Muscle of leg (tissue), 11 donors: ENCODE results near the gene ZNF189. TPM values are rescaled to one million over a fixed set of nuclear protein-coding genes. Genes with fewer than 3 reads are reported as not detected.

ENCODE experiments used
- DNase-seq: peaks from one replicate; pipeline ENCODE4 v3.0.0; 2013
- H3K27ac ChIP-seq: one replicate; pipeline ENCODE4 v1.5.1; 2013; ENCODE audit warnings: mild to moderate bottlenecking, low read length, control low read depth
- H3K27me3 ChIP-seq: one replicate; pipeline ENCODE4 v1.6.1; 2013; ENCODE audit warnings: low read length; ENCODE audit not compliant: control insufficient read depth, insufficient read depth
- H3K36me3 ChIP-seq: one replicate; pipeline ENCODE4 v1.6.1; 2013; ENCODE audit warnings: low read length; ENCODE audit not compliant: control insufficient read depth, insufficient read depth
- H3K4me1 ChIP-seq: one replicate; pipeline ENCODE4 v1.6.1; 2013; ENCODE audit warnings: low read length; ENCODE audit not compliant: control insufficient read depth, insufficient read depth
- H3K4me3 ChIP-seq: one replicate; pipeline ENCODE4 v1.5.1; 2013; ENCODE audit warnings: low read length, control low read depth
- H3K9me3 ChIP-seq: replicated peaks from 2 replicates; pipeline ENCODE4 v1.6.1; 2013; ENCODE audit warnings: low read depth, low read length; ENCODE audit not compliant: control insufficient read depth
- WGBS: methylation state at CpG from one replicate; pipeline ENCODE4 v1.1.5; 2013; ENCODE audit warnings: missing lambda C conversion rate; ENCODE audit not compliant: insufficient coverage; 5-methylcytosine and 5-hydroxymethylcytosine counted together
- polyA plus RNA-seq, 8 donors: library from polyadenylated mRNA; unstranded; fragments of 120-200 nt; gene quantifications; one replicate each; pipeline versions ENCODE4 v1.2.1 to v1.2.3, GENCODE V29; 2013; ENCODE audit warnings: inconsistent platforms in 1 of 8, low replicate concordance in 1 of 8; ENCODE audit not compliant: insufficient read length in 8 of 8, insufficient read depth in 1 of 8
- total RNA-seq: library from RNA; stranded (reverse); fragments of 120-200 nt; gene quantifications from one replicate; pipeline ENCODE4 v1.2.4, GENCODE V29; 2013

The ZNF189 gene
- total and polyA plus RNA-seq, 9 donors = 17.7 to 26.1 (median 19.7) TPM

DNA sequence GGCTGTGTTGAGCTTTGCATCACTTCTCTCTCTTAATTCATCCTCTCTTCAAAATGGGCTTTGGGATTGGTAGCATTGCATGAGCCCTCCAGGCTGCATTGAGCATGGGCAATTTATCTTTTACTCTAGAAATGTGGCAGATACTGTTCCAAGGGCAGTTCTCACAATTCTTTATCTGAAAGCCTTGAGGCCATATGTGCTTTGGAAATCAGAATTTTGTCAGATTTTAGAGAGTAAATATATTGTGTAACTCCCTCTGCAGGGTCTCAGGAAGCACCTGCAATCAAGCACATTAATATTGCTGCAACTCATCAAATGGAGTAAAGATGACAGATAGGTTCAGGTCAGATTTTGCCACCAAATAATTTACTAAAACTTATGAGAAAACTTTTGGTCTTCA lies 19.3 kb downstream of the ZNF189 start:
- Histone ChIP-seq H3K4me3 (no peak overlapping the region), H3K9me3 (peaks cover 16% of the 10 kb centered on the region), H3K36me3 (no peaks in the 10 kb centered on the region), H3K27me3 (no peaks in the 10 kb centered on the region), H3K27ac (no peak overlapping the region), H3K4me1 (no peaks in the 10 kb centered on the region)
- no peak for DNase-seq

- WGBS = 36% methylated on average over 3 of the region's 7 CpGs
- Histone ChIP-seq H3K9me3 (peaks cover 8% of the 10 kb centered on the region), H3K27me3 (no peaks in the 10 kb centered on the region), H3K4me3 (no peak overlapping the region), H3K36me3 (no peaks in the 10 kb centered on the region), H3K4me1 (no peaks in the 10 kb centered on the region), H3K27ac (no peak overlapping the region)
- DNase-seq = peak; percentile 11
These were observed 20.1 kb downstream of the ZNF189 start for GRCh38 chr9:101418518-101419430.

- no peaks in the 10 kb centered on the region for H3K27me3 ChIP-seq
- 75% methylated on average over 1 of the region's 2 CpGs for WGBS
- H3K9me3 ChIP-seq = peaks cover 7% of the 10 kb centered on the region
- H3K27ac ChIP-seq = no peak overlapping the region
- H3K4me1 ChIP-seq = no peaks in the 10 kb centered on the region
- DNase-seq = no peak
- no peak overlapping the region for H3K4me3 ChIP-seq
- no peaks in the 10 kb centered on the region for H3K36me3 ChIP-seq
These were observed 21.2 kb downstream of the ZNF189 start for GRCh38 chr9:101419863-101420262.

- H3K4me1 ChIP-seq = no peaks in the 10 kb centered on the region
These were observed 23.0 kb downstream of the ZNF189 start for GRCh38 chr9:101421653-101422065.

GRCh38 chr9:101427358-101427757 lies 28.7 kb downstream of the ZNF189 start:
- Histone ChIP-seq H3K4me3 (no peak overlapping the region), H3K27ac (no peak overlapping the region), H3K36me3 (no peaks in the 10 kb centered on the region), H3K27me3 (no peaks in the 10 kb centered on the region), H3K4me1 (no peaks in the 10 kb centered on the region), H3K9me3 (no peaks in the 10 kb centered on the region)
- 85% methylated on average over 6 of the region's 8 CpGs for WGBS
- no peak for DNase-seq

More at GRCh38 chr9:101421653-101422065, 23.0 kb downstream of the ZNF189 start:
- Histone ChIP-seq H3K27ac (no peak overlapping the region), H3K9me3 (no peaks in the 10 kb centered on the region), H3K27me3 (no peaks in the 10 kb centered on the region), H3K36me3 (no peaks in the 10 kb centered on the region), H3K4me3 (no peak overlapping the region)
- no CpG with 5 or more reads among the region's 5 CpGs for WGBS
- peak; percentile 10 for DNase-seq

DNA sequence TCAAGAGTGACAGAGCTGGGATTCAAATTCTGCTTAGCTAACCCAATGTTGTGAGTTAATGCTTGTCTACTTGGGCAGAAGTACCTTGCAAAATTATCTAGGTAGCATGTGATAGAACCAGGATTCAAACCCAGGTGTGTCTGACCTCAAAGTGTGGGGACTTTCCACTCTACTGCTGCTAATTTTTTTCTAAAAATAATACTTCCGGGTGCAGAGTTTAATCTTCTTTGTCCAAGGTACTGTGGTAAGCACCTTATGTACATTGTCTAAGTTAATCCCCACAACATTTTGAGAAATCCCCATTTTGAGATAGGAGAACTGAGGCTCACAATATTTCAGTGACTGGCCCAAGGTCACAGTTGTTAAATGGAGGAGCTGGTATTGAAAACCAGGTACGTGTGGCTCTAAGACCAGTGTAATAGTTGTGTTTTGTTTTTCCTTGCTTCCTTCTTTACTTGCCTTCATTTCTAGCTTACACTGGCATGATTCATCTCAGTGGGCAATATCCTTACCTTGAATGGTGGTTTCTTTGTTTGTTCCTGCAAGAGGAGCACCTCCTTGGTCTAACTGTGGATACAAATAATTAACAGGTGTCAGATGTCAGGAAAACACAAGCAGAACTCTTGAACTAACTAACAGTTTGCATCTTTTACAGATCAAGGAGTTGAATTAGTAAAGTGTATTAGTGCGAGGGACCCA lies 29.5 kb downstream of the ZNF189 start:
- H3K4me1 ChIP-seq = no peaks in the 10 kb centered on the region
- no peaks in the 10 kb centered on the region for H3K36me3 ChIP-seq
- H3K9me3 ChIP-seq = no peaks in the 10 kb centered on the region
- H3K27ac ChIP-seq = no peak overlapping the region
- H3K27me3 ChIP-seq = no peaks in the 10 kb centered on the region
- no peak overlapping the region for H3K4me3 ChIP-seq
- DNase-seq = no peak
- WGBS = no CpG with 5 or more reads among the region's 3 CpGs

- H3K27me3 ChIP-seq = no peaks in the 10 kb centered on the region
- H3K4me3 ChIP-seq = no peak overlapping the region
- H3K4me1 ChIP-seq = no peaks in the 10 kb centered on the region
- no peaks in the 10 kb centered on the region for H3K9me3 ChIP-seq
- H3K36me3 ChIP-seq = no peaks in the 10 kb centered on the region
- no peak overlapping the region for H3K27ac ChIP-seq
- DNase-seq = no peak
- no CpG with 5 or more reads among the region's 3 CpGs for WGBS
These were observed 30.3 kb downstream of the ZNF189 start for GRCh38 chr9:101428909-101429308.

GRCh38 chr9:101429736-101430135 lies 31.1 kb downstream of the ZNF189 start:
- Histone ChIP-seq H3K9me3 (no peaks in the 10 kb centered on the region), H3K36me3 (no peaks in the 10 kb centered on the region), H3K27me3 (no peaks in the 10 kb centered on the region), H3K27ac (no peak overlapping the region), H3K4me1 (no peaks in the 10 kb centered on the region), H3K4me3 (no peak overlapping the region)
- WGBS = 100% methylated on average over 1 of the region's 7 CpGs
- no peak for DNase-seq

- no peak overlapping the region for H3K4me3 ChIP-seq
- H3K27ac ChIP-seq = no peak overlapping the region
- H3K9me3 ChIP-seq = no peaks in the 10 kb centered on the region
- DNase-seq = no peak
- no peaks in the 10 kb centered on the region for H3K4me1 ChIP-seq
- no peaks in the 10 kb centered on the region for H3K27me3 ChIP-seq
- H3K36me3 ChIP-seq = no peaks in the 10 kb centered on the region
These were observed 33.5 kb downstream of the ZNF189 start for GRCh38 chr9:101432171-101432570.

DNA sequence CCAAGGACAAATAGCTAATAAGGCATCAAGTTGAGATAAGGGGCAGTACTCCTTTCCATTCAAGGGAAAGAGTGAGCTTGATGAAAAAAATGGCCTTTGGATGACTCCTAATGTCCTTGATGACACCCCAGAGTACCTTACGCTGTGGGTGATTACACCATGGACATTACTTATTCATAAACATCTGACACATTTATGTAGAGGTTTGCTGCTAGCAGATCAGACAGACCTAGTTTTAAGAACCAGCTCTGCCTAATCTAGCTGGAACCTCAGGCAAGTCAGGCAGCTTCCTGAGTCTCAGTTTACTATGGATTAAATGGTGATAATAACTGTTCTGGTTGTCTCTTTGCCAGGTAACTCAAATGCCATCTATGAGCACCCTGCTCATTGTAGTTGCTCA lies 34.1 kb downstream of the ZNF189 start:
- Histone ChIP-seq H3K27me3 (no peaks in the 10 kb centered on the region), H3K36me3 (no peaks in the 10 kb centered on the region), H3K27ac (no peak overlapping the region), H3K9me3 (no peaks in the 10 kb centered on the region), H3K4me3 (no peak overlapping the region), H3K4me1 (no peaks in the 10 kb centered on the region)
- no CpG with 5 or more reads among the region's 1 CpG for WGBS
- no peak for DNase-seq
